ENCODE measurements around the gene GPR180. TPM values are rescaled to one million over a fixed set of nuclear protein-coding genes. Genes with fewer than 3 reads are reported as not detected.

GPR180 gene
- total RNA-seq, 1 donor from 2014 or later = 9.2 TPM

GRCh38 chr13:94579063-94579462 is 22.6 kb upstream of the GPR180 start:
- Mint-ChIP-seq H3K4me3 (ENCODE audit: low read depth) (no peak overlapping the region), H3K27me3 (ENCODE audit: low read depth) (no peaks in the 10 kb centered on the region), H3K4me1 (ENCODE audit: low read depth) (peaks cover 2% of the 10 kb centered on the region), H3K27ac (no peak overlapping the region), H3K36me3 (ENCODE audit: low read depth) (peaks cover 63% of the 10 kb centered on the region), H3K9me3 (no peaks in the 10 kb centered on the region)
- intact Hi-C loops (cut with micrococcal nuclease) = no loop called here
- no peak for DNase-seq (ENCODE audit: low spot score)

GRCh38 chr13:94583926-94584325 is 17.7 kb upstream of the GPR180 start:
- Mint-ChIP-seq H3K9me3 (no peaks in the 10 kb centered on the region), H3K27me3 (ENCODE audit: low read depth) (no peaks in the 10 kb centered on the region), H3K4me3 (ENCODE audit: low read depth) (no peak overlapping the region), H3K36me3 (ENCODE audit: low read depth) (peaks cover 74% of the 10 kb centered on the region), H3K4me1 (ENCODE audit: low read depth) (peaks cover 12% of the 10 kb centered on the region), H3K27ac (no peak overlapping the region)
- no peak for DNase-seq (ENCODE audit: low spot score)
- intact Hi-C loops (cut with micrococcal nuclease) = no loop called here

GRCh38 chr13:94585543-94586101 is 16.0 kb upstream of the GPR180 start:
- Mint-ChIP-seq H3K36me3 (ENCODE audit: low read depth) (peaks cover 73% of the 10 kb centered on the region), H3K27me3 (ENCODE audit: low read depth) (no peaks in the 10 kb centered on the region), H3K9me3 (no peaks in the 10 kb centered on the region), H3K27ac (no peak overlapping the region), H3K4me1 (ENCODE audit: low read depth) (peaks cover 15% of the 10 kb centered on the region), H3K4me3 (ENCODE audit: low read depth) (no peak overlapping the region)
- DNase-seq (ENCODE audit: low spot score) = no peak
- intact Hi-C loops (cut with micrococcal nuclease) = no loop called here

- no peak for DNase-seq (ENCODE audit: low spot score)
- peaks cover 18% of the 10 kb centered on the region for H3K4me1 Mint-ChIP-seq (ENCODE audit: low read depth)
- H3K36me3 Mint-ChIP-seq (ENCODE audit: low read depth) = peaks cover 74% of the 10 kb centered on the region
- no peak overlapping the region for H3K27ac Mint-ChIP-seq
- no peak overlapping the region for H3K4me3 Mint-ChIP-seq (ENCODE audit: low read depth)
- no peaks in the 10 kb centered on the region for H3K27me3 Mint-ChIP-seq (ENCODE audit: low read depth)
- intact Hi-C loops (cut with micrococcal nuclease) = no loop called here
- no peaks in the 10 kb centered on the region for H3K9me3 Mint-ChIP-seq
These were observed 15.3 kb upstream of the GPR180 start for GRCh38 chr13:94586371-94586770.

GRCh38 chr13:94588541-94588940 is 13.1 kb upstream of the GPR180 start:
- Mint-ChIP-seq H3K4me1 (ENCODE audit: low read depth) (peaks cover 25% of the 10 kb centered on the region), H3K36me3 (ENCODE audit: low read depth) (peaks cover 63% of the 10 kb centered on the region), H3K4me3 (ENCODE audit: low read depth) (no peak overlapping the region), H3K9me3 (no peaks in the 10 kb centered on the region), H3K27ac (no peak overlapping the region), H3K27me3 (ENCODE audit: low read depth) (no peaks in the 10 kb centered on the region)
- intact Hi-C loops (cut with micrococcal nuclease) = no loop called here
- DNase-seq (ENCODE audit: low spot score) = no peak

GRCh38 chr13:94590744-94591143 is 10.9 kb upstream of the GPR180 start:
- intact Hi-C loops (cut with micrococcal nuclease) = no loop called here
- peaks cover 58% of the 10 kb centered on the region for H3K36me3 Mint-ChIP-seq (ENCODE audit: low read depth)
- no peak for DNase-seq (ENCODE audit: low spot score)
- no peak overlapping the region for H3K4me3 Mint-ChIP-seq (ENCODE audit: low read depth)
- H3K9me3 Mint-ChIP-seq = no peaks in the 10 kb centered on the region
- peaks cover 39% of the 10 kb centered on the region for H3K4me1 Mint-ChIP-seq (ENCODE audit: low read depth)
- H3K27me3 Mint-ChIP-seq (ENCODE audit: low read depth) = no peaks in the 10 kb centered on the region
- H3K27ac Mint-ChIP-seq = no peak overlapping the region

- H3K27me3 Mint-ChIP-seq (ENCODE audit: low read depth) = no peaks in the 10 kb centered on the region
- intact Hi-C loops (cut with micrococcal nuclease) = loop anchor here (5.0 kb wide), 1 partner anchor 158 kb away; no protein-coding TSS in a partner anchor
- peak overlapping the region; percentile 91 for H3K4me3 Mint-ChIP-seq (ENCODE audit: low read depth)
- peaks cover 34% of the 10 kb centered on the region for H3K4me1 Mint-ChIP-seq (ENCODE audit: low read depth)
- peaks cover 31% of the 10 kb centered on the region for H3K36me3 Mint-ChIP-seq (ENCODE audit: low read depth)
- peak overlapping the region; percentile 97 for H3K27ac Mint-ChIP-seq
- H3K9me3 Mint-ChIP-seq = no peaks in the 10 kb centered on the region
- DNase-seq (ENCODE audit: low spot score) = peak; percentile 37
These were observed 6.4 kb upstream of the GPR180 start for GRCh38 chr13:94595001-94595949.

- Mint-ChIP-seq H3K4me1 (ENCODE audit: low read depth) (peaks cover 32% of the 10 kb centered on the region), H3K36me3 (ENCODE audit: low read depth) (peaks cover 27% of the 10 kb centered on the region), H3K4me3 (ENCODE audit: low read depth) (peak within 1 kb of the TSS; percentile 91), H3K27me3 (ENCODE audit: low read depth) (no peaks in the 10 kb centered on the region), H3K27ac (peak within 1 kb of the TSS; percentile 97), H3K9me3 (peaks cover 6% of the 10 kb centered on the region)
- intact Hi-C loops (cut with micrococcal nuclease) = loop anchor here (1.0 to 5.0 kb wide), 2 partner anchors 47 to 159 kb away; no protein-coding TSS in a partner anchor
- DNase-seq (ENCODE audit: low spot score) = peak; percentile 87
These were observed 5.6 kb upstream of the GPR180 start, which contains the start of gene TGDS for GRCh38 chr13:94595950-94596574. Gene TGDS (minus strand): TSS chr13:94596152. CDS start chr13:94596136, 16 bp downstream.

GRCh38 chr13:94596575-94596971 is 5.1 kb upstream of the GPR180 start:
- no peak for DNase-seq (ENCODE audit: low spot score)
- Mint-ChIP-seq H3K27ac (peak overlapping the region; percentile 97), H3K27me3 (ENCODE audit: low read depth) (no peaks in the 10 kb centered on the region), H3K9me3 (peaks cover 6% of the 10 kb centered on the region), H3K4me1 (ENCODE audit: low read depth) (peaks cover 32% of the 10 kb centered on the region), H3K4me3 (ENCODE audit: low read depth) (peak overlapping the region; percentile 91), H3K36me3 (ENCODE audit: low read depth) (peaks cover 29% of the 10 kb centered on the region)
- intact Hi-C loops (cut with micrococcal nuclease) = loop anchor here (1.0 to 5.0 kb wide), 2 partner anchors 47 to 159 kb away; no protein-coding TSS in a partner anchor

- intact Hi-C loops (cut with micrococcal nuclease) = loop anchor here (5.0 kb wide), 1 partner anchor 161 kb away; no protein-coding TSS in a partner anchor
- H3K36me3 Mint-ChIP-seq (ENCODE audit: low read depth) = peaks cover 22% of the 10 kb centered on the region
- no peak for DNase-seq (ENCODE audit: low spot score)
- H3K27me3 Mint-ChIP-seq (ENCODE audit: low read depth) = no peaks in the 10 kb centered on the region
- no peak overlapping the region for H3K4me3 Mint-ChIP-seq (ENCODE audit: low read depth)
- no peak overlapping the region for H3K27ac Mint-ChIP-seq
- H3K9me3 Mint-ChIP-seq = peaks cover 6% of the 10 kb centered on the region
- H3K4me1 Mint-ChIP-seq (ENCODE audit: low read depth) = peaks cover 34% of the 10 kb centered on the region
These were observed 3.4 kb upstream of the GPR180 start for GRCh38 chr13:94598281-94598680.

- H3K27me3 Mint-ChIP-seq (ENCODE audit: low read depth) = no peaks in the 10 kb centered on the region
- peaks cover 24% of the 10 kb centered on the region for H3K4me1 Mint-ChIP-seq (ENCODE audit: low read depth)
- no peak overlapping the region for H3K4me3 Mint-ChIP-seq (ENCODE audit: low read depth)
- no peak for DNase-seq (ENCODE audit: low spot score)
- H3K9me3 Mint-ChIP-seq = peaks cover 6% of the 10 kb centered on the region
- no peak overlapping the region for H3K27ac Mint-ChIP-seq
- intact Hi-C loops (cut with micrococcal nuclease) = loop anchor here (5.0 kb wide), 2 partner anchors 67 to 163 kb away; no protein-coding TSS in a partner anchor
- peaks cover 12% of the 10 kb centered on the region for H3K36me3 Mint-ChIP-seq (ENCODE audit: low read depth)
These were observed 1.8 kb upstream of the GPR180 start for GRCh38 chr13:94599877-94600276.

- Mint-ChIP-seq H3K27ac (peak overlapping the region; percentile 45), H3K36me3 (ENCODE audit: low read depth) (peaks cover 30% of the 10 kb centered on the region), H3K4me1 (ENCODE audit: low read depth) (peaks cover 28% of the 10 kb centered on the region), H3K9me3 (peaks cover 6% of the 10 kb centered on the region), H3K4me3 (ENCODE audit: low read depth) (peak overlapping the region; percentile 79), H3K27me3 (ENCODE audit: low read depth) (no peaks in the 10 kb centered on the region)
- intact Hi-C loops (cut with micrococcal nuclease) = loop anchor here (5.0 kb wide), 1 partner anchor 65 kb away; no protein-coding TSS in a partner anchor
- no peak for DNase-seq (ENCODE audit: low spot score)
These were observed 810 bp downstream of the GPR180 start for GRCh38 chr13:94602467-94602866.

Measured in activated T-helper 2 cell treated with anti-CD3 and anti-CD28 coated beads, Interferon-gamma antibody, Interleukin-2, Interleukin-4, amounts not matched to agents 10 μg/mL and 5 μg/mL and 100 μg/mL, durations not matched to agents 14 hours and 24 hours and 36 hours (primary cell).